HepG2 (cell line): ENCODE results near the gene SEMA7A. TPM values are rescaled to one million over a fixed set of nuclear protein-coding genes. Genes with fewer than 3 reads are reported as not detected.

ENCODE experiments used
- CREBL2 ChIP-seq: sonication (generic); formaldehyde crosslinking; IDR thresholded peaks from 2 replicates; pipeline ENCODE4 v1.8.1; 2023; ENCODE audit warnings: missing genetic modification reagents, mild to moderate bottlenecking, borderline replicate concordance
- DNMT3B ChIP-seq: conservative IDR thresholded peaks from 2 replicates; pipeline ENCODE4 v1.6.1; 2016; ENCODE audit warnings: missing biosample characterization, control low read depth
- HNF4G ChIP-seq, 2 experiments: sonication (generic) in 1 of 2; formaldehyde crosslinking in 1 of 2; IDR thresholded peaks; 2 replicates each; pipeline versions ENCODE4 v1.4.0 to v1.6.1; 2011 to 2020; ENCODE audit warnings: borderline replicate concordance in 2 of 2, low read depth in 2 of 2, mild to moderate bottlenecking in 2 of 2, low read length in 1 of 2, missing genetic modification reagents in 1 of 2, moderate library complexity in 1 of 2
- IKZF4 ChIP-seq: sonication (generic); formaldehyde crosslinking; IDR thresholded peaks from 2 replicates; pipeline ENCODE4 v1.5.1; 2020; ENCODE audit warnings: borderline replicate concordance, mild to moderate bottlenecking, low read depth, missing genetic modification reagents; ENCODE audit errors: not compliant biosample characterization
- MED1 ChIP-seq: sonication (generic); formaldehyde crosslinking; IDR thresholded peaks from 2 replicates; pipeline ENCODE4 v1.4.0; 2020; ENCODE audit warnings: missing genetic modification reagents
- NFIC ChIP-seq: IDR thresholded peaks from 2 replicates; pipeline ENCODE4 v1.6.1; 2012; ENCODE audit warnings: mild to moderate bottlenecking, low read length, inconsistent platforms
- PLRG1 ChIP-seq: fragments of 450-650 bp; conservative IDR thresholded peaks from 2 replicates; pipeline ENCODE4 v1.6.1; 2016
- RXRA ChIP-seq: sonication (generic); formaldehyde crosslinking; IDR thresholded peaks from 2 replicates; pipeline ENCODE4 v1.5.1; 2020; ENCODE audit warnings: missing genetic modification reagents
- SOX13 ChIP-seq, 3 experiments: fragments of 450-650 bp in 1 of 3; sonication (generic) in 1 of 3; formaldehyde crosslinking in 1 of 3; IDR thresholded peaks in 2 of 3; conservative IDR thresholded peaks in 1 of 3; 2 replicates each; pipeline versions ENCODE4 v1.5.0 to v1.6.1; 2016 to 2020; ENCODE audit warnings: antibody characterized with exemption in 1 of 3, mild to moderate bottlenecking in 1 of 3, missing compliant biosample characterization in 1 of 3, missing genetic modification reagents in 1 of 3, moderate library complexity in 1 of 3
- THRA ChIP-seq: sonication (generic); formaldehyde crosslinking; IDR thresholded peaks from 2 replicates; pipeline ENCODE4 v1.4.0; 2020; ENCODE audit warnings: missing genetic modification reagents, borderline replicate concordance
- ZBTB4 ChIP-seq: sonication (generic); formaldehyde crosslinking; IDR thresholded peaks from 2 replicates; pipeline ENCODE4 v1.4.0; 2020; ENCODE audit warnings: missing genetic modification reagents, mild to moderate bottlenecking, borderline replicate concordance
- ZEB1 ChIP-seq: IDR thresholded peaks from 2 replicates; pipeline ENCODE4 v1.6.1; 2012; ENCODE audit warnings: mild to moderate bottlenecking, low read depth, inconsistent platforms; ENCODE audit not compliant: insufficient replicate concordance
- ZGPAT ChIP-seq: IDR thresholded peaks from 2 replicates; pipeline ENCODE4 v1.6.1; 2016; ENCODE audit warnings: mild to moderate bottlenecking
- ZNF362 ChIP-seq: sonication (generic); formaldehyde crosslinking; IDR thresholded peaks from 2 replicates; pipeline ENCODE4 v1.4.0; 2020; ENCODE audit warnings: missing genetic modification reagents, mild to moderate bottlenecking, borderline replicate concordance
- ZNF503 ChIP-seq: sonication (generic); formaldehyde crosslinking; IDR thresholded peaks from 2 replicates; pipeline ENCODE4 v1.4.0; 2020; ENCODE audit warnings: missing genetic modification reagents
- ZNF7 ChIP-seq: IDR thresholded peaks from 2 replicates; pipeline ENCODE4 v1.6.1; 2016; ENCODE audit warnings: missing biosample characterization, missing genetic modification reagents
- polyA plus RNA-seq, 8 experiments: library from polyadenylated mRNA; depleted of rRNA in 3 of 8; stranded (reverse) in 7 of 8; unstranded in 1 of 8; fragments of >200 nt; fragmentation: Illumina TruSeq in 4 of 8; extraction: Trizol in 4 of 8; gene quantifications; 2 replicates each; pipeline versions ENCODE4 v1.2.1 to v1.2.3, GENCODE V29; 2011 to 2016; ENCODE audit warnings: low read depth in 4 of 8, missing spikeins in 1 of 8, mixed read lengths in 1 of 8; ENCODE audit not compliant: insufficient read depth in 1 of 8
- total RNA-seq, 5 experiments: library from RNA; depleted of rRNA; stranded (reverse); fragments of >200 nt; fragmentation: Illumina TruSeq; extraction: Trizol; gene quantifications; 2 replicates each; pipeline ENCODE4 v1.2.3, GENCODE V29; 2016; ENCODE audit warnings: low read depth in 1 of 5

Gene SEMA7A
- total and polyA plus RNA-seq, 2 of the 13 experiments (the other 11 are each of a cell fraction or from before 2014, with no cell fraction given), result 9.0 to 15.8 TPM

GRCh38 chr15:74445816-74446763 lies 12.3 kb upstream of the SEMA7A start (continued):
- TF ChIP-seq ZGPAT, result 0 out of 2 replicates have a peak, but pooled peaks have one; percentile 28
- TF ChIP-seq DNMT3B (CRISPR knock-in tag), result no peak
- TF ChIP-seq IKZF4 (CRISPR knock-in tag), result no peak
- no peak for TF ChIP-seq CREBL2
- 0 out of 2 replicates have a peak, but pooled peaks have one; percentile 23 for TF ChIP-seq ZNF503 (CRISPR knock-in tag)
- TF ChIP-seq THRA (CRISPR knock-in tag), result 0 out of 2 replicates have a peak, but pooled peaks have one; percentile 25
- TF ChIP-seq SOX13 (IDR thresholded peaks at IDR 0.05), result no peak
- TF ChIP-seq SOX13 (CRISPR knock-in tag; conservative IDR thresholded peaks at IDR 0.05 in 1 of 2, IDR thresholded peaks at IDR 0.05 in 1 of 2), result peak in 1 of 2 experiments; percentile 50; a peak in 1 of 4 replicates
- TF ChIP-seq ZNF362 (CRISPR knock-in tag), result peak; percentile 64; the same call in 1 of the 2 replicates
- TF ChIP-seq ZEB1, result no peak
- 0 out of 2 replicates have a peak, but pooled peaks have one; percentile 7 for TF ChIP-seq ZNF7 (CRISPR knock-in tag)
- TF ChIP-seq HNF4G (IDR thresholded peaks at IDR 0.05; ENCODE audit: borderline replicate concordance, low read depth, low read length), result peak; percentile 61; the same call in 1 of the 2 replicates
- no peak for TF ChIP-seq HNF4G (CRISPR knock-in tag; IDR thresholded peaks at IDR 0.05; ENCODE audit: borderline replicate concordance, low read depth)
- TF ChIP-seq ZBTB4 (CRISPR knock-in tag), result no peak
- TF ChIP-seq NFIC, result 0 out of 2 replicates have a peak, but pooled peaks have one; percentile 53
- no peak for TF ChIP-seq PLRG1
- TF ChIP-seq MED1, result peak; percentile 49; the same call in 1 of the 2 replicates
- 0 out of 2 replicates have a peak, but pooled peaks have one; percentile 29 for TF ChIP-seq RXRA (CRISPR knock-in tag)
